ENCODE data around the gene RTRAF. TPM values are rescaled to one million over a fixed set of nuclear protein-coding genes. Genes with fewer than 3 reads are reported as not detected.

The RTRAF gene
- total RNA-seq, 1 donor from 2014 or later = 119 TPM

DNA sequence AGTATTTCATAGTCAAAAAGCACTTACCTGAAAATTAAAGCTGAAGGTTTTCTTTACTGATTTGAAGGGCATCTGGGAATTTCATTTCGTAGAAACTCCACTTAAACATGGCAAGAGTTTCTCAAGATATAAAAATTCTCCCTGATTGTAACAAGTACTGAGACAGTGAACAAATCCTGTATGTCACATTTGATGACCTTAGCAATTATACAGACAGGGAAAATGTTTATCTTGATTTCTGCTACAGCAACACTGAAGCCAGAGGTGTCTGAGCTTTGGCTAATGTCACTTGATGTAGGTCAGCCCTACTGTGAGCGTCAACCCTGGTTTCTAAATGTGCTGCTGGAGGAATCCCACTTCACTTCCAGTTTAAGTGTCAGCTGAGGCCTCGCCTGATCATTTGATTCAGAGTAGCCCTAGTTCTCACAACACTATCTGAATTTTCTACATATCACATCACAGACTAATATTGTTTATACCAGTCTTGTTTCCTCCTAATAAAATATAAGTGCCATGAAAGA, 20.9 kb downstream of the RTRAF start:
- H3K27me3 ChIP-seq (ENCODE audit: control insufficient read depth, insufficient read depth, low read length) = no peaks in the 10 kb centered on the region
- DNase-seq (ENCODE audit: low read depth) = no peak
- peaks cover 2% of the 10 kb centered on the region for H3K36me3 ChIP-seq (ENCODE audit: control insufficient read depth, insufficient read depth, low read length)
- TF ChIP-seq, protein P1, sequence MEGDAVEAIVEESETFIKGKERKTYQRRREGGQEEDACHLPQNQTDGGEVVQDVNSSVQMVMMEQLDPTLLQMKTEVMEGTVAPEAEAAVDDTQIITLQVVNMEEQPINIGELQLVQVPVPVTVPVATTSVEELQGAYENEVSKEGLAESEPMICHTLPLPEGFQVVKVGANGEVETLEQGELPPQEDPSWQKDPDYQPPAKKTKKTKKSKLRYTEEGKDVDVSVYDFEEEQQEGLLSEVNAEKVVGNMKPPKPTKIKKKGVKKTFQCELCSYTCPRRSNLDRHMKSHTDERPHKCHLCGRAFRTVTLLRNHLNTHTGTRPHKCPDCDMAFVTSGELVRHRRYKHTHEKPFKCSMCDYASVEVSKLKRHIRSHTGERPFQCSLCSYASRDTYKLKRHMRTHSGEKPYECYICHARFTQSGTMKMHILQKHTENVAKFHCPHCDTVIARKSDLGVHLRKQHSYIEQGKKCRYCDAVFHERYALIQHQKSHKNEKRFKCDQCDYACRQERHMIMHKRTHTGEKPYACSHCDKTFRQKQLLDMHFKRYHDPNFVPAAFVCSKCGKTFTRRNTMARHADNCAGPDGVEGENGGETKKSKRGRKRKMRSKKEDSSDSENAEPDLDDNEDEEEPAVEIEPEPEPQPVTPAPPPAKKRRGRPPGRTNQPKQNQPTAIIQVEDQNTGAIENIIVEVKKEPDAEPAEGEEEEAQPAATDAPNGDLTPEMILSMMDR (IDR thresholded peaks at IDR 0.05; ENCODE audit: insufficient read depth, low read length, poor library complexity, severe bottlenecking) = no peak
- no peak overlapping the region for H3K4me3 ChIP-seq (ENCODE audit: low read depth, low read length)

DNA sequence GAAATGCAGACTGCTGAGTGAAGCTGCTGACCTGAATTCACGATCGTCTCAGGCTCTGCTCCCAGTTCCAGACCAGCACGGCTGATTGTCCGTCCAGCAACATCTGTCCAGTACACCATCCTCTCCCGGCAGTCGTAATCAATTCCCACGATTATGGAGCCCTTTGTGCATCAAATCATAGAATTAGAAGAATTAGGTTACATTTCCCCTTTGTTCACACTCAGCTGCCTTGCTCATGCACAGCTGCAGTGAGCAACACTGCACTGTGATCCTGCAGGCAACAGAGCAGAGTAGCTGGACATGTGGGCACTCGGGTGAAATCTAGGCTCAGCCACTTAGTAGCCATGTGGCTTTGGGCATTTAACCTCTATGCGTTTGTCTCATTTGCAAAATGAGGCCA, 22.2 kb downstream of the RTRAF start:
- H3K27me3 ChIP-seq (ENCODE audit: control insufficient read depth, insufficient read depth, low read length) = peaks cover 2% of the 10 kb centered on the region
- TF ChIP-seq, protein P1 (IDR thresholded peaks at IDR 0.05; ENCODE audit: insufficient read depth, low read length, poor library complexity, severe bottlenecking) = no peak
- peaks cover 2% of the 10 kb centered on the region for H3K36me3 ChIP-seq (ENCODE audit: control insufficient read depth, insufficient read depth, low read length)
- no peak overlapping the region for H3K4me3 ChIP-seq (ENCODE audit: low read depth, low read length)
- no peak for DNase-seq (ENCODE audit: low read depth)

DNA sequence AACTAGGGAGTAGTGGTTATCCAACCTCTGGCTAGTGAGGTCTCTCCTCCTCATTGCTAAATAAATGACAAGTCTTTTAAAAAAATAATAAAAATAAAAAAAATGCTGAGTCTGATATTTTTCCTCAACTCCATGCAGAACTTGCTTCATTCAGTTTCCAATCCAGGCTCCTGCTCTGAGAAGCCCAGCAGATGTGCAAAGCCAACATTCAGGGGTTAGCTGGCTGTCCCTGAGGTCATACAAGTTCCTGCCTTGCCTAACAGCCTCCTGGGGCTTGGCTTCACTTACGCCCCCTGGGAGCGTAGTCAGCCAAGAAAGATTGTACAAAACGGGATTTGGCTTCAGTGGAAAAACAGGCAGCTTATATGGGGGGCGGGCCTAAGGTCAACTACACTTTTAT, 23.3 kb downstream of the RTRAF start:
- Histone ChIP-seq H3K27me3 (ENCODE audit: control insufficient read depth, insufficient read depth, low read length) (peaks cover 2% of the 10 kb centered on the region), H3K36me3 (ENCODE audit: control insufficient read depth, insufficient read depth, low read length) (peaks cover 2% of the 10 kb centered on the region), H3K4me3 (ENCODE audit: low read depth, low read length) (no peak overlapping the region)
- DNase-seq (ENCODE audit: low read depth) = no peak
- TF ChIP-seq, protein P1 (IDR thresholded peaks at IDR 0.05; ENCODE audit: insufficient read depth, low read length, poor library complexity, severe bottlenecking) = no peak

DNA sequence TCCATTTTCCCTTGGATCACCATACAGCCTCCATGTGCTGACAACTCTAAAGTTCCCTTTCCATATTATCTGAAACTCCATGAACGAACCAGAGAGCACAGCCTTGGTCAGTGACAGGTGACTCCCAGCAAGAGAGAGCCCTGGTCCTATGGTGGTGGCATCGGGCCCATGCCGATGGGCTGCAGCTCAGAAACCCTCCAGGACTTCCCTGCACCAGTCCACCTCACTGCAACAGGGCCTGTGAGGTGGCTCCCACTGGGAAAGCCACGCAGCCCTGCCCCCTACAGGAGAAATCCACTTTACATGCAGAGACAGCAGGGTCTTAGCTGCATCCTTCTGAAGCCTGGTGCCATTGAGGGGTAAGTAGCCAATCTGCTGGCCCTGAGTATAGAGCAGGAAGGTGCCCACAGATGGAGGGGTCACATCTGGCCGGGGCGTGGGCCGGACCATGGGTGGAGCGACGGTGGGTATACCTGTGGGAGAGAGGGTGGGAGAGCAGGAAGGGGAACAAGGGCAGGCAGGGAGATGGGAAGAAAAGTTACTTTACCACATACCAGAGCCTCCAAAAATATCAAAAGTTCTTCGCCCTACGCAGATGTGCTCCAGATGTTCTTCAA, 24.7 kb downstream of the RTRAF start:
- TF ChIP-seq, protein P1 (IDR thresholded peaks at IDR 0.05; ENCODE audit: insufficient read depth, low read length, poor library complexity, severe bottlenecking) = peak; percentile 20
- H3K36me3 ChIP-seq (ENCODE audit: control insufficient read depth, insufficient read depth, low read length) = peaks cover 2% of the 10 kb centered on the region
- H3K4me3 ChIP-seq (ENCODE audit: low read depth, low read length) = no peak overlapping the region
- peaks cover 2% of the 10 kb centered on the region for H3K27me3 ChIP-seq (ENCODE audit: control insufficient read depth, insufficient read depth, low read length)
- no peak for DNase-seq (ENCODE audit: low read depth)

DNA sequence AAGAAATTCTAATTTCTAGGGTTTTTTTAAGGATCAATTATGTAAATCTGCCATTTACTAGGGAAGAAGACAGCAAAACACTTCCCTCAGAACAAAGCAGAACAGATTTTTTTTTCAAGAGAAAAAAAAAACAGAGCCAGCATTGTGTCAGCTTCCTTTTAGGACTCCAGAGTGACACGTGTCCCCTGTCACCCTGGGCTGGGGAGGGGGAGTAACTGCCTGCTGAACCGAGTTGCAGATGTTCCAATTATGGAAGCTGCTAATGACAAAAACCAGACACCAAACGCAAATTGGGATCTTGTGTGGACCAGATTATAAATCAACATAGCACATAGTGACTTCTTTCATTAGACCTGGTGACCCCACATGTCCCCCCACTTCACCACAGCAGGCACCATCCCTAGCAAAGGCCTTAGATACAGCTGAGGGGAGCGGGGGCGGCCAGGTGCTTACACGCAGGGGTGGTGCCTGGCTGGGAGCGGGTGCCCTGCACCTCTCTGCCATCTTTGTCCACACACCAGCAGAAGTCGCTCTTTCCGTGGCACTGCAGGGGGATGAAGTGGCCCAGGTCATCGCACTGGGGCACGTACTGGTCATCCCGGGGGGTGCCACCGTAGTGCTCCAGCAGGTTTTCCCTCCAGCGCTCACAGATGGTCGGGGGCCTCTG, 25.4 kb downstream of the RTRAF start:
- TF ChIP-seq, protein P1 (IDR thresholded peaks at IDR 0.05; ENCODE audit: insufficient read depth, low read length, poor library complexity, severe bottlenecking) = no peak
- peaks cover 2% of the 10 kb centered on the region for H3K36me3 ChIP-seq (ENCODE audit: control insufficient read depth, insufficient read depth, low read length)
- no peak overlapping the region for H3K4me3 ChIP-seq (ENCODE audit: low read depth, low read length)
- H3K27me3 ChIP-seq (ENCODE audit: control insufficient read depth, insufficient read depth, low read length) = peaks cover 2% of the 10 kb centered on the region
- DNase-seq (ENCODE audit: low read depth) = no peak

All from kidney epithelial cell (primary cell).